BJ (cell line): ENCODE data around the gene TIGIT. TPM values are rescaled to one million over a fixed set of nuclear protein-coding genes. Genes with fewer than 3 reads are reported as not detected.

Source experiments
- CTCF ChIA-PET: fragments of 350-600 bp; formaldehyde crosslinking; extraction: SDS; loops from one replicate; lab custom pipeline; 2021; ENCODE audit warnings: antibody characterized with exemption, inconsistent platforms; lab: Yijun Ruan, JAX
- POLR2A ChIA-PET: fragments of 300-600 bp; sonication (Branson Sonifier 250); formaldehyde crosslinking; extraction: SDS; loops from one replicate; lab custom pipeline; 2021; ENCODE audit warnings: antibody characterized with exemption; lab: Charles Lee
- DNase-seq: peaks from one replicate; pipeline ENCODE4 v3.0.0-alpha.2; 2011; ENCODE audit warnings: low read depth
- H3K27me3 ChIP-seq: 2 replicates; pipeline ENCODE4 v1.6.0; 2011; ENCODE audit warnings: low read length; ENCODE audit not compliant: control insufficient read depth, insufficient read depth
- H3K36me3 ChIP-seq: 2 replicates; pipeline ENCODE4 v1.5.1; 2011; ENCODE audit warnings: low read length; ENCODE audit not compliant: control insufficient read depth, insufficient read depth
- H3K4me3 ChIP-seq: 2 replicates; pipeline ENCODE4 v1.5.1; 2011; ENCODE audit warnings: low read depth, mild to moderate bottlenecking, control low read depth, low read length
- CTCF ChIP-seq: IDR thresholded peaks from 2 replicates; pipeline ENCODE4 v1.5.1; 2011; ENCODE audit warnings: low read depth, mild to moderate bottlenecking, control low read depth, inconsistent platforms, low read length, moderate library complexity; ENCODE audit not compliant: insufficient read depth
- polyA plus RNA-seq: library from polyadenylated mRNA; depleted of rRNA; stranded (reverse); fragments of >200 nt; gene quantifications from 2 replicates; pipeline ENCODE4 v1.2.3, GENCODE V29; 2011

The TIGIT gene
- polyA plus RNA-seq, 1 experiment = not detected

- Histone ChIP-seq H3K27me3 (no peaks in the 10 kb centered on the region), H3K4me3 (no peak overlapping the region), H3K36me3 (peaks cover 3% of the 10 kb centered on the region)
- no peak for DNase-seq
- POLR2A ChIA-PET = no interaction called here
- CTCF ChIA-PET = interaction anchor here (0.7 kb wide), 1 partner anchor 27 kb away, joined by 3 read pairs; no protein-coding TSS in a partner anchor
- TF ChIP-seq CTCF = no peak
These were observed 34.5 kb downstream of the TIGIT start for GRCh38 chr3:114328345-114328744.

GRCh38 chr3:114329823-114330222, 36.0 kb downstream of the TIGIT start:
- ChIA-PET POLR2A (no interaction called here), CTCF (no interaction called here)
- peaks cover 3% of the 10 kb centered on the region for H3K36me3 ChIP-seq
- no peak for TF ChIP-seq CTCF
- H3K4me3 ChIP-seq = no peak overlapping the region
- DNase-seq = no peak
- no peaks in the 10 kb centered on the region for H3K27me3 ChIP-seq

- CTCF ChIA-PET = no interaction called here
- POLR2A ChIA-PET = no interaction called here
These were observed 37.2 kb downstream of the TIGIT start for GRCh38 chr3:114331007-114331406.

GRCh38 chr3:114331710-114332109, 37.9 kb downstream of the TIGIT start:
- TF ChIP-seq CTCF = no peak
- no peaks in the 10 kb centered on the region for H3K27me3 ChIP-seq
- ChIA-PET CTCF (no interaction called here), POLR2A (no interaction called here)
- peaks cover 3% of the 10 kb centered on the region for H3K36me3 ChIP-seq
- DNase-seq = no peak
- no peak overlapping the region for H3K4me3 ChIP-seq

More at GRCh38 chr3:114331007-114331406, 37.2 kb downstream of the TIGIT start:
- Histone ChIP-seq H3K36me3 (peaks cover 3% of the 10 kb centered on the region), H3K4me3 (no peak overlapping the region), H3K27me3 (no peaks in the 10 kb centered on the region)
- TF ChIP-seq CTCF = no peak
- no peak for DNase-seq

GRCh38 chr3:114332342-114333179, 38.7 kb downstream of the TIGIT start:
- CTCF ChIA-PET = no interaction called here

More at GRCh38 chr3:114332342-114333179, 38.7 kb downstream of the TIGIT start:
- peaks cover 3% of the 10 kb centered on the region for H3K36me3 ChIP-seq
- POLR2A ChIA-PET = no interaction called here
- DNase-seq = no peak
- no peak for TF ChIP-seq CTCF
- no peak overlapping the region for H3K4me3 ChIP-seq
- H3K27me3 ChIP-seq = no peaks in the 10 kb centered on the region
